Esophagus squamous epithelium (tissue), 5 donors: ENCODE results near the gene IGFBP7. TPM values are rescaled to one million over a fixed set of nuclear protein-coding genes. Genes with fewer than 3 reads are reported as not detected.

Source experiments
- DNase-seq: peaks from one replicate; lab custom pipeline; 2025; lab: John Stamatoyannopoulos, UW
- H3K27ac ChIP-seq, 4 donors: fragments of 200-600 bp; sonication (generic); one replicate each; pipeline ENCODE4 v1.5.1; 2016 to 2019; ENCODE audit warnings: mild to moderate bottlenecking in 1 of 4
- H3K27me3 ChIP-seq, 4 donors: fragments of 200-600 bp; sonication (generic); 1 replicate in 3 of 4; 2 replicates in 1 of 4; pipeline versions ENCODE4 v1.5.1 to v1.6.0; 2017 to 2021; ENCODE audit warnings: antibody characterized with exemption in 1 of 4
- H3K36me3 ChIP-seq, 3 donors: fragments of 200-600 bp; sonication (generic); one replicate each; pipeline ENCODE4 v1.5.1; 2016 to 2019
- H3K4me1 ChIP-seq, 3 donors: fragments of 200-600 bp; sonication (generic); one replicate each; pipeline ENCODE4 v1.5.1; 2017 to 2019
- H3K4me3 ChIP-seq, 4 donors: fragments of 200-600 bp; sonication (generic); 1 replicate in 3 of 4; 2 replicates in 1 of 4; pipeline ENCODE4 v1.5.1; 2016 to 2019; ENCODE audit warnings: mild to moderate bottlenecking in 2 of 4, moderate library complexity in 1 of 4
- H3K9me3 ChIP-seq, 3 donors: fragments of 200-600 bp; sonication (generic); one replicate each; pipeline ENCODE4 v1.5.1; 2016 to 2019
- CTCF ChIP-seq, 6 experiments: fragments of 450-650 bp in 4 of 6; fragments of 200-600 bp in 2 of 6; sonication (generic) in 2 of 6; IDR thresholded peaks; one replicate each; pipeline ENCODE4 v1.5.1; 2016 to 2019; ENCODE audit warnings: antibody characterized with exemption in 6 of 6, mild to moderate bottlenecking in 4 of 6, moderate library complexity in 4 of 6
- POLR2A ChIP-seq, 4 donors: fragments of 450-650 bp; IDR thresholded peaks; one replicate each; pipeline ENCODE4 v1.6.1; 2017; ENCODE audit warnings: antibody characterized with exemption in 4 of 4, mild to moderate bottlenecking in 4 of 4, moderate library complexity in 3 of 4
- WGBS, 2 donors: methylation state at CpG; one replicate each; pipeline ENCODE4 v1.1.5; 2018; 5-methylcytosine and 5-hydroxymethylcytosine counted together
- intact Hi-C: fragments of 100-400 bp; cut with DNase I; formaldehyde crosslinking; loops from one replicate; pipeline ENCODE4 v1.15.0; 2022
- total RNA-seq, 4 donors: library from RNA; depleted of rRNA; stranded (reverse); fragments of >200 nt; gene quantifications; one replicate each; pipeline ENCODE4 v1.1.0, GENCODE V29; 2016
- donor health status: DM: yes; HTN: yes; CAD: no.

IGFBP7 gene
- total RNA-seq, 4 donors from 2014 or later, result 26.4 to 135 (median 91.3) TPM

GRCh38 chr4:57114973-57115372 is 4.8 kb upstream of the IGFBP7 start:
- TF ChIP-seq CTCF (IDR thresholded peaks at IDR 0.05), result no peak
- no peak for TF ChIP-seq POLR2A (IDR thresholded peaks at IDR 0.05)
- intact Hi-C loops, result no loop called here

GRCh38 chr4:57113870-57114269 is 3.7 kb upstream of the IGFBP7 start:
- 74 to 77% methylated on average over 4 to 6 of the region's 6 CpGs for WGBS, 2 donors
- Histone ChIP-seq H3K27me3 (peaks cover 0 to 80% (median 3%) of the 10 kb centered on the region in 4 donors), H3K4me1 (peaks cover 11 to 43% (median 14%) of the 10 kb centered on the region in 3 donors), H3K36me3 (no peaks in the 10 kb centered on the region), H3K27ac (no peak overlapping the region), H3K4me3 (no peak overlapping the region), H3K9me3 (no peaks in the 10 kb centered on the region)
- TF ChIP-seq POLR2A (IDR thresholded peaks at IDR 0.05) (no peak), CTCF (IDR thresholded peaks at IDR 0.05) (no peak)
- no peak for DNase-seq
- intact Hi-C loops, result no loop called here

More at GRCh38 chr4:57114973-57115372, 4.8 kb upstream of the IGFBP7 start:
- peaks cover 0 to 69% (median 0%) of the 10 kb centered on the region in 4 donors for H3K27me3 ChIP-seq
- no peak overlapping the region for H3K27ac ChIP-seq
- H3K4me3 ChIP-seq, result no peak overlapping the region
- no peaks in the 10 kb centered on the region for H3K36me3 ChIP-seq
- DNase-seq, result no peak
- H3K4me1 ChIP-seq, result peaks cover 5 to 44% (median 19%) of the 10 kb centered on the region in 3 donors
- no peaks in the 10 kb centered on the region for H3K9me3 ChIP-seq

- Histone ChIP-seq H3K27me3 (peaks cover 0 to 79% (median 3%) of the 10 kb centered on the region in 4 donors), H3K9me3 (no peaks in the 10 kb centered on the region), H3K27ac (peak overlapping the region; percentile 85 to 95 (median 89)), H3K36me3 (no peaks in the 10 kb centered on the region), H3K4me1 (peaks cover 7 to 33% (median 11%) of the 10 kb centered on the region in 3 donors), H3K4me3 (peak overlapping the region; percentile 58 to 85 (median 70))
- WGBS, 2 donors, result 0 to 2% methylated on average over 12 to 18 of the region's 25 CpGs
- DNase-seq, result no peak
- intact Hi-C loops, result no loop called here
- no peak for TF ChIP-seq CTCF (IDR thresholded peaks at IDR 0.05)
- TF ChIP-seq POLR2A (IDR thresholded peaks at IDR 0.05), result no peak
These were observed 691 bp upstream of the IGFBP7 start for GRCh38 chr4:57110640-57111511.

- H3K27ac ChIP-seq, result peak overlapping the region; percentile 85 to 95 (median 89)
- peak overlapping the region; percentile 58 to 85 (median 70) for H3K4me3 ChIP-seq
- no peak for DNase-seq
- H3K36me3 ChIP-seq, result no peaks in the 10 kb centered on the region
- H3K9me3 ChIP-seq, result no peaks in the 10 kb centered on the region
- TF ChIP-seq CTCF (IDR thresholded peaks at IDR 0.05) (no peak), POLR2A (IDR thresholded peaks at IDR 0.05) (no peak)
- intact Hi-C loops, result loop anchor here (10.0 kb wide), 1 partner anchor 65 kb away; no protein-coding TSS in a partner anchor
- peaks cover 7 to 42% (median 11%) of the 10 kb centered on the region in 3 donors for H3K4me1 ChIP-seq
- WGBS, 2 donors, result 17 to 66% methylated on average over 3 to 25 of the region's 27 CpGs
- peaks cover 0 to 65% (median 3%) of the 10 kb centered on the region in 4 donors for H3K27me3 ChIP-seq
These were observed 756 bp downstream of the IGFBP7 start for GRCh38 chr4:57109411-57109846.

GRCh38 chr4:57106181-57106580 is 4.0 kb downstream of the IGFBP7 start:
- Histone ChIP-seq H3K27ac (no peak overlapping the region), H3K4me3 (no peak overlapping the region), H3K9me3 (no peaks in the 10 kb centered on the region), H3K27me3 (peaks cover 0 to 37% (median 3%) of the 10 kb centered on the region in 4 donors), H3K36me3 (no peaks in the 10 kb centered on the region), H3K4me1 (peaks cover 10 to 57% (median 16%) of the 10 kb centered on the region in 3 donors)
- TF ChIP-seq CTCF (IDR thresholded peaks at IDR 0.05), result no peak
- TF ChIP-seq POLR2A (IDR thresholded peaks at IDR 0.05), result no peak
- no peak for DNase-seq
- 92 to 93% methylated on average over 3 to 4 of the region's 4 CpGs for WGBS, 2 donors
- intact Hi-C loops, result loop anchor here (10.0 kb wide), 1 partner anchor 61 kb away; no protein-coding TSS in a partner anchor
